H1 (cell line): ENCODE data around the gene PRSS38. TPM values are rescaled to one million over a fixed set of nuclear protein-coding genes. Genes with fewer than 3 reads are reported as not detected.

Experiments
- ASH2L ChIP-seq: fragments of 200-600, 300-600 bp; sonication (generic); IDR thresholded peaks from one replicate; pipeline ENCODE4 v1.7.1; 2017; ENCODE audit warnings: low read length
- KDM4A ChIP-seq: IDR thresholded peaks from one replicate; pipeline ENCODE4 v1.7.1; 2012; ENCODE audit warnings: low read depth, mild to moderate bottlenecking, moderate library complexity, low read length, inconsistent platforms; ENCODE audit not compliant: severe bottlenecking
- SIRT6 ChIP-seq: IDR thresholded peaks from one replicate; pipeline ENCODE4 v1.7.1; 2012; ENCODE audit warnings: low read length, inconsistent platforms
- polyA plus RNA-seq, 7 experiments: library from polyadenylated mRNA; depleted of rRNA in 3 of 7; stranded (reverse) in 5 of 7; unstranded in 2 of 7; fragments of >200 nt in 5 of 7; fragments of 200-250 nt in 2 of 7; gene quantifications; 1 replicate in 5 of 7; 2 replicates in 1 of 7; 4 replicates in 1 of 7; pipeline versions ENCODE4 v1.2.1 to v1.2.3, GENCODE V29; 2011 to 2013; ENCODE audit warnings: missing spikeins in 2 of 7, mixed read lengths in 2 of 7
- total RNA-seq: library from RNA; stranded (reverse); fragmentation: NEBNext Ultra II Directional; extraction: Animal tissue kit (Norgen Biotek cat#: 25700); gene quantifications from 2 replicates; pipeline ENCODE4 v1.2.1, GENCODE V29; 2021
- TF ChIP-seq, protein P1 (sequence below): fragments of 300-600 bp; sonication (generic); IDR thresholded peaks from 2 replicates; pipeline ENCODE4 v1.7.1; 2012; ENCODE audit warnings: low read length, moderate library complexity, mild to moderate bottlenecking, inconsistent platforms; ENCODE audit not compliant: insufficient replicate concordance

PRSS38 gene
- total and polyA plus RNA-seq, 2 of the 8 experiments (the other 6 are each of a cell fraction or from before 2014, with no cell fraction given) = not detected

DNA sequence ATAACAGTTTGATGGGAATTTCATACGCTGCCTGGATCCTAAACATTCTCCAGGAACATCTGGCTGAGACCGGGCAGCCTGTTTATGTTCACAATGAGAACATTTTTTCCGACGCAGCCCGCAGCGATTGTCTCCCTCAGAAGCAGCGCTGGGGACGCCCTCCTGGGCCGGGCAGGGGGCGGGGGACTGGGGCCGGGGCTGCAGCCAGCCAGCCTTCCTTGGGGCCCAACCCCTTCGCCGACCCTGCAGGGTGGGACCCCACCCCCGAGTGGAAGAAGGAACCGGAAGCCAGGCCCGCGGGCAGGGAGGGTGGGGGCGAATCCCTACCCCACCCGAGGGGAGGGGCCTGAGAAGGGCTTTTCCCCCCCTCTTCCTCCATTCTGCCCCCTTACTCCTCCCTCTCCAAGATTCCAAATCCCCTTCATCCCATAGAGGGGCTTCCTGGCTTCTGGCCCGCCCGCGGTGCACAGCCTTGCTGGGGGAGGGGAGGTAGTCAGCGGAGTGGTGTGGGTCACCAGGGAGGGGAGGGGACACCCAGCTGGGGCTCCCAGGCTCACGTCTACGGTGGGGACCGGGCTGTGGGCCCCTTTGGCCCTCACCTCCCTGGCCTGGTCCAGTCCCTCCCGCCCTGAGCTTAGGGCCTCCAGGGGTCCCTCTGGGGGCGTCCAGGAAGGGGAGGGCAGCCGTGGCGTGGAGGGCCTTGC is 71.7 kb downstream of the PRSS38 start (continued):
- TF ChIP-seq, protein P1, sequence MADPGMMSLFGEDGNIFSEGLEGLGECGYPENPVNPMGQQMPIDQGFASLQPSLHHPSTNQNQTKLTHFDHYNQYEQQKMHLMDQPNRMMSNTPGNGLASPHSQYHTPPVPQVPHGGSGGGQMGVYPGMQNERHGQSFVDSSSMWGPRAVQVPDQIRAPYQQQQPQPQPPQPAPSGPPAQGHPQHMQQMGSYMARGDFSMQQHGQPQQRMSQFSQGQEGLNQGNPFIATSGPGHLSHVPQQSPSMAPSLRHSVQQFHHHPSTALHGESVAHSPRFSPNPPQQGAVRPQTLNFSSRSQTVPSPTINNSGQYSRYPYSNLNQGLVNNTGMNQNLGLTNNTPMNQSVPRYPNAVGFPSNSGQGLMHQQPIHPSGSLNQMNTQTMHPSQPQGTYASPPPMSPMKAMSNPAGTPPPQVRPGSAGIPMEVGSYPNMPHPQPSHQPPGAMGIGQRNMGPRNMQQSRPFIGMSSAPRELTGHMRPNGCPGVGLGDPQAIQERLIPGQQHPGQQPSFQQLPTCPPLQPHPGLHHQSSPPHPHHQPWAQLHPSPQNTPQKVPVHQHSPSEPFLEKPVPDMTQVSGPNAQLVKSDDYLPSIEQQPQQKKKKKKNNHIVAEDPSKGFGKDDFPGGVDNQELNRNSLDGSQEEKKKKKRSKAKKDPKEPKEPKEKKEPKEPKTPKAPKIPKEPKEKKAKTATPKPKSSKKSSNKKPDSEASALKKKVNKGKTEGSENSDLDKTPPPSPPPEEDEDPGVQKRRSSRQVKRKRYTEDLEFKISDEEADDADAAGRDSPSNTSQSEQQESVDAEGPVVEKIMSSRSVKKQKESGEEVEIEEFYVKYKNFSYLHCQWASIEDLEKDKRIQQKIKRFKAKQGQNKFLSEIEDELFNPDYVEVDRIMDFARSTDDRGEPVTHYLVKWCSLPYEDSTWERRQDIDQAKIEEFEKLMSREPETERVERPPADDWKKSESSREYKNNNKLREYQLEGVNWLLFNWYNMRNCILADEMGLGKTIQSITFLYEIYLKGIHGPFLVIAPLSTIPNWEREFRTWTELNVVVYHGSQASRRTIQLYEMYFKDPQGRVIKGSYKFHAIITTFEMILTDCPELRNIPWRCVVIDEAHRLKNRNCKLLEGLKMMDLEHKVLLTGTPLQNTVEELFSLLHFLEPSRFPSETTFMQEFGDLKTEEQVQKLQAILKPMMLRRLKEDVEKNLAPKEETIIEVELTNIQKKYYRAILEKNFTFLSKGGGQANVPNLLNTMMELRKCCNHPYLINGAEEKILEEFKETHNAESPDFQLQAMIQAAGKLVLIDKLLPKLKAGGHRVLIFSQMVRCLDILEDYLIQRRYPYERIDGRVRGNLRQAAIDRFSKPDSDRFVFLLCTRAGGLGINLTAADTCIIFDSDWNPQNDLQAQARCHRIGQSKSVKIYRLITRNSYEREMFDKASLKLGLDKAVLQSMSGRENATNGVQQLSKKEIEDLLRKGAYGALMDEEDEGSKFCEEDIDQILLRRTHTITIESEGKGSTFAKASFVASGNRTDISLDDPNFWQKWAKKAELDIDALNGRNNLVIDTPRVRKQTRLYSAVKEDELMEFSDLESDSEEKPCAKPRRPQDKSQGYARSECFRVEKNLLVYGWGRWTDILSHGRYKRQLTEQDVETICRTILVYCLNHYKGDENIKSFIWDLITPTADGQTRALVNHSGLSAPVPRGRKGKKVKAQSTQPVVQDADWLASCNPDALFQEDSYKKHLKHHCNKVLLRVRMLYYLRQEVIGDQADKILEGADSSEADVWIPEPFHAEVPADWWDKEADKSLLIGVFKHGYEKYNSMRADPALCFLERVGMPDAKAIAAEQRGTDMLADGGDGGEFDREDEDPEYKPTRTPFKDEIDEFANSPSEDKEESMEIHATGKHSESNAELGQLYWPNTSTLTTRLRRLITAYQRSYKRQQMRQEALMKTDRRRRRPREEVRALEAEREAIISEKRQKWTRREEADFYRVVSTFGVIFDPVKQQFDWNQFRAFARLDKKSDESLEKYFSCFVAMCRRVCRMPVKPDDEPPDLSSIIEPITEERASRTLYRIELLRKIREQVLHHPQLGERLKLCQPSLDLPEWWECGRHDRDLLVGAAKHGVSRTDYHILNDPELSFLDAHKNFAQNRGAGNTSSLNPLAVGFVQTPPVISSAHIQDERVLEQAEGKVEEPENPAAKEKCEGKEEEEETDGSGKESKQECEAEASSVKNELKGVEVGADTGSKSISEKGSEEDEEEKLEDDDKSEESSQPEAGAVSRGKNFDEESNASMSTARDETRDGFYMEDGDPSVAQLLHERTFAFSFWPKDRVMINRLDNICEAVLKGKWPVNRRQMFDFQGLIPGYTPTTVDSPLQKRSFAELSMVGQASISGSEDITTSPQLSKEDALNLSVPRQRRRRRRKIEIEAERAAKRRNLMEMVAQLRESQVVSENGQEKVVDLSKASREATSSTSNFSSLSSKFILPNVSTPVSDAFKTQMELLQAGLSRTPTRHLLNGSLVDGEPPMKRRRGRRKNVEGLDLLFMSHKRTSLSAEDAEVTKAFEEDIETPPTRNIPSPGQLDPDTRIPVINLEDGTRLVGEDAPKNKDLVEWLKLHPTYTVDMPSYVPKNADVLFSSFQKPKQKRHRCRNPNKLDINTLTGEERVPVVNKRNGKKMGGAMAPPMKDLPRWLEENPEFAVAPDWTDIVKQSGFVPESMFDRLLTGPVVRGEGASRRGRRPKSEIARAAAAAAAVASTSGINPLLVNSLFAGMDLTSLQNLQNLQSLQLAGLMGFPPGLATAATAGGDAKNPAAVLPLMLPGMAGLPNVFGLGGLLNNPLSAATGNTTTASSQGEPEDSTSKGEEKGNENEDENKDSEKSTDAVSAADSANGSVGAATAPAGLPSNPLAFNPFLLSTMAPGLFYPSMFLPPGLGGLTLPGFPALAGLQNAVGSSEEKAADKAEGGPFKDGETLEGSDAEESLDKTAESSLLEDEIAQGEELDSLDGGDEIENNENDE = no peak
- TF ChIP-seq SIRT6 (no peak), KDM4A (peak; percentile 54), ASH2L (peak; percentile 44)
- TF ChIP-seq, all 59 proteins: peak for 2
